GM20431 (cell line): ENCODE results near the gene MPPE1.
"Not testable (repeated sequence)": the region's sequence is repeated elsewhere in the genome, so short reads cannot be mapped to it uniquely, and the experiment has no call there.

Experiments
- in situ Hi-C: fragments of 300-500 bp; cut with MseI, MboI; formaldehyde crosslinking; loops from one replicate; pipeline ENCODE4 v1.15.0; 2020; ENCODE audit warnings: low sequenced_read_pairs; ENCODE audit not compliant: unreplicated experiment

The MPPE1 gene

GRCh38 chr18:11908182-11909060 is at the start of gene MPPE1:
Gene MPPE1, minus strand, starts transcription at chr18:11908317. Its CDS starts 11,053 bp downstream, at chr18:11897264.
- in situ Hi-C loops: no loop called here

- in situ Hi-C loops: no loop called here
These were observed 49.5 kb upstream of the MPPE1 start for GRCh38 chr18:11957636-11958035.

- in situ Hi-C loops: no loop called here
These were observed 48.5 kb upstream of the MPPE1 start for GRCh38 chr18:11956371-11957308.

- in situ Hi-C loops: no loop called here
These were observed 47.3 kb upstream of the MPPE1 start for GRCh38 chr18:11955239-11956029.

GRCh38 chr18:11953113-11953512 is 45.0 kb upstream of the MPPE1 start:
- in situ Hi-C loops: no loop called here

GRCh38 chr18:11951390-11951851 is 43.3 kb upstream of the MPPE1 start:
- in situ Hi-C loops: no loop called here

GRCh38 chr18:11950824-11951223 is 42.7 kb upstream of the MPPE1 start:
- in situ Hi-C loops: no loop called here

GRCh38 chr18:11948852-11949523 is 40.9 kb upstream of the MPPE1 start:
- in situ Hi-C loops: no loop called here

GRCh38 chr18:11947214-11948191 is 39.4 kb upstream of the MPPE1 start:
- in situ Hi-C loops: no loop called here

GRCh38 chr18:11946756-11947155 is 38.6 kb upstream of the MPPE1 start:
- in situ Hi-C loops: no loop called here

- in situ Hi-C loops: not testable (repeated sequence)
These were observed 37.9 kb upstream of the MPPE1 start for GRCh38 chr18:11945834-11946659.

- in situ Hi-C loops: no loop called here
These were observed 36.7 kb upstream of the MPPE1 start for GRCh38 chr18:11944786-11945185.

- in situ Hi-C loops: no loop called here
These were observed 36.1 kb upstream of the MPPE1 start for GRCh38 chr18:11944252-11944651.

- in situ Hi-C loops: no loop called here
These were observed 35.4 kb upstream of the MPPE1 start for GRCh38 chr18:11943551-11943950.

GRCh38 chr18:11940956-11941355 is 32.8 kb upstream of the MPPE1 start:
- in situ Hi-C loops: no loop called here

GRCh38 chr18:11937874-11938478 is 29.9 kb upstream of the MPPE1 start:
- in situ Hi-C loops: loop anchor here (10.0 kb wide), 1 partner anchor 107 kb away; no protein-coding TSS in a partner anchor

GRCh38 chr18:11932393-11932792 is 24.3 kb upstream of the MPPE1 start:
- in situ Hi-C loops: loop anchor here (10.0 kb wide), 1 partner anchor 112 kb away; no protein-coding TSS in a partner anchor
